ENCODE data around the gene NDST1. TPM values are rescaled to one million over a fixed set of nuclear protein-coding genes. Genes with fewer than 3 reads are reported as not detected.

The NDST1 gene
- total RNA-seq, 2 experiments from 2014 or later: 1.1 to 1.6 TPM

DNA sequence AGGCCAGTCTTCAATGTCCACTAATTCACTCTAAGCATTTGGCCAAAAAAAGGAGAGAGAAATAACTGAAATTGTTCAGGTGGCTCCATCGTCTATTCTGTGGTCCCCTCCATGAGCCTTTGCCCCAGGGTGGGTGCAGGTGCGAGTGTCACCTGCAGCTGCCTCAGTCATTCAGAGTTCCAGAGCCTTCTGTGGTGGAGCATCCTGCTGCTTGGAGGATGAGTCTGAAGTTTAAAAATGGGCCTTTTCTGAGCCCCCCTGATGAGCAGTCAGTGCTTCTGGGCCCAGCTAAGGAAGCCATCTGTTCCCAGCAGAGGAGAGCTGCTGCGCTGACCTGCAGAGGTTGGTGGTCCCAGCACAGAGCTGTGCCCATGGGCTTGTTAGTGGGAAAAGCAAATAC is 48.2 kb downstream of the NDST1 start:
- Histone ChIP-seq H3K9me3 (ENCODE audit: control insufficient read depth in 1 of 2, insufficient read depth in 1 of 2, low read length in 2 of 2) (no peaks in the 10 kb centered on the region), H3K27ac (ENCODE audit: low read depth in 1 of 2, low read length in 2 of 2) (no peak overlapping the region), H3K36me3 (ENCODE audit: insufficient read depth, low read length) (no peaks in the 10 kb centered on the region), H3K4me1 (ENCODE audit: insufficient read depth, low read length) (no peaks in the 10 kb centered on the region), H3K4me3 (ENCODE audit: low read length) (no peak overlapping the region), H3K27me3 (ENCODE audit: control insufficient read depth in 1 of 2, insufficient read depth in 2 of 2, low read length in 2 of 2) (no peaks in the 10 kb centered on the region)
- ChIA-PET POLR2A (no interaction called here), CTCF (no interaction called here)
- H3K9me3 Mint-ChIP-seq: no peaks in the 10 kb centered on the region
- TF ChIP-seq, protein P1, sequence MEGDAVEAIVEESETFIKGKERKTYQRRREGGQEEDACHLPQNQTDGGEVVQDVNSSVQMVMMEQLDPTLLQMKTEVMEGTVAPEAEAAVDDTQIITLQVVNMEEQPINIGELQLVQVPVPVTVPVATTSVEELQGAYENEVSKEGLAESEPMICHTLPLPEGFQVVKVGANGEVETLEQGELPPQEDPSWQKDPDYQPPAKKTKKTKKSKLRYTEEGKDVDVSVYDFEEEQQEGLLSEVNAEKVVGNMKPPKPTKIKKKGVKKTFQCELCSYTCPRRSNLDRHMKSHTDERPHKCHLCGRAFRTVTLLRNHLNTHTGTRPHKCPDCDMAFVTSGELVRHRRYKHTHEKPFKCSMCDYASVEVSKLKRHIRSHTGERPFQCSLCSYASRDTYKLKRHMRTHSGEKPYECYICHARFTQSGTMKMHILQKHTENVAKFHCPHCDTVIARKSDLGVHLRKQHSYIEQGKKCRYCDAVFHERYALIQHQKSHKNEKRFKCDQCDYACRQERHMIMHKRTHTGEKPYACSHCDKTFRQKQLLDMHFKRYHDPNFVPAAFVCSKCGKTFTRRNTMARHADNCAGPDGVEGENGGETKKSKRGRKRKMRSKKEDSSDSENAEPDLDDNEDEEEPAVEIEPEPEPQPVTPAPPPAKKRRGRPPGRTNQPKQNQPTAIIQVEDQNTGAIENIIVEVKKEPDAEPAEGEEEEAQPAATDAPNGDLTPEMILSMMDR (IDR thresholded peaks at IDR 0.05): no peak
- H3K4me3 Mint-ChIP-seq: no peak overlapping the region
- no peak for DNase-seq
- no peaks in the 10 kb centered on the region for H3K27me3 Mint-ChIP-seq
- H3K27ac Mint-ChIP-seq: no peak overlapping the region
- H3K36me3 Mint-ChIP-seq (ENCODE audit: low read depth): no peaks in the 10 kb centered on the region
- no peak for ATAC-seq (ENCODE audit: poor library complexity)
- H3K4me1 Mint-ChIP-seq (ENCODE audit: low read depth): no peaks in the 10 kb centered on the region
- intact Hi-C loops (cut with DNase I, micrococcal nuclease): loop anchor here in 1 of 2 experiments (10.0 kb wide), 1 partner anchor 559 kb away; no protein-coding TSS in a partner anchor

DNA sequence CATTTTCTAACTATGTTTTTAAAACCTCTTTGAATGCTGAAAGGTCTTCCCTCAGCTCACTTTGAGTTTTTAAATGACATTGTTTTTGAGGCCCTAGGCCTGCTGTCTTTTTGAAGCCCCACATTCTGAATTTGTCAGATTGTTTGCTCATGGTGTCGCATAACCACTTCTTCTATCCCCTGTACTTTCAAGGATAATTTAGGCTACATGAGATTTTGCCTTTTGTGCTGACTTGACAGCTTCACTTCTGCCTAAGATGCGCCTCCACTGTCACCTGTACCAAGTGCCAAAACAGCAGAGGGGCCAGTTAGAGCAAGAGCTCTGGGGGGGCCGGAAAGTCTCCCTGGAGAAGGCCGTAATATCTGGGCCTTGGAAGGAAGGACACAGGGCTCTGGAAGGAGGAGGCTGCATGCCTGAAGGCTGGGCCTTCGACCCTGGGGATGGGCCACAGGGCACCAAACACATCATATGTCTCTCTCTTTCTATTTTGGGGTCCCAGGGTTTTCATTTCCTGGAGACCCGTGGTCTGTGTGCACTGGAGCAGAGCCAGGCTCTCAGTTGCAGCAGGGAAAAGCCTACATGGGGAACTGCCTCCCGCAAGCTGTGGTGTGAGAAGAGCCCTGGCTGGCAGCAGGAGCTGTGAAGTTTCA is 49.1 kb downstream of the NDST1 start:
- Histone ChIP-seq H3K4me1 (ENCODE audit: insufficient read depth, low read length) (no peaks in the 10 kb centered on the region), H3K9me3 (ENCODE audit: control insufficient read depth in 1 of 2, insufficient read depth in 1 of 2, low read length in 2 of 2) (no peaks in the 10 kb centered on the region), H3K4me3 (ENCODE audit: low read length) (no peak overlapping the region), H3K36me3 (ENCODE audit: insufficient read depth, low read length) (no peaks in the 10 kb centered on the region), H3K27ac (ENCODE audit: low read depth in 1 of 2, low read length in 2 of 2) (no peak overlapping the region), H3K27me3 (ENCODE audit: control insufficient read depth in 1 of 2, insufficient read depth in 2 of 2, low read length in 2 of 2) (no peaks in the 10 kb centered on the region)
- CTCF ChIA-PET: no interaction called here
- H3K36me3 Mint-ChIP-seq (ENCODE audit: low read depth): no peaks in the 10 kb centered on the region
- ATAC-seq (ENCODE audit: poor library complexity) (no peak), DNase-seq (no peak)
- POLR2A ChIA-PET: no interaction called here
- no peaks in the 10 kb centered on the region for H3K4me1 Mint-ChIP-seq (ENCODE audit: low read depth)
- intact Hi-C loops (cut with DNase I, micrococcal nuclease): loop anchor here in 1 of 2 experiments (10.0 kb wide), 1 partner anchor 558 kb away; no protein-coding TSS in a partner anchor
- H3K27me3 Mint-ChIP-seq: no peaks in the 10 kb centered on the region
- no peak overlapping the region for H3K4me3 Mint-ChIP-seq
- H3K27ac Mint-ChIP-seq: no peak overlapping the region
- TF ChIP-seq, protein P1 (IDR thresholded peaks at IDR 0.05): no peak
- H3K9me3 Mint-ChIP-seq: no peaks in the 10 kb centered on the region

DNA sequence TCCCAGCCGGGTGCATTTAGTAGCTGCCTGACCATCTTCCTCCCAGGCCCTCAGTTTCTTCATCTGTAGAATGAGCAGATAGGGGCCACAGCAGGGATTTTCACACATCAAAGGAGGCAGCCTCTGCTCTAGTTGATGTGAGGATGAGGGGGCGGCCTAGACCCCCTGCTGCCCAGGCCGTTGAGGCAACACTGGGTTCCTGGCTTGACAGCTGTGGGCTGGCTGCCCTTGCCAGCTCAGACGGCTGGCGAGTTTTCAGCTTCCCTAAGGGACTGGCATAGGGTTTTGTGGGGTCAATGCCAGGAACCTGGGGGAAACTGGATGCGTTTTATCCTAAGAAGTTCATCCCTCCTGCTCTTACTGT is 49.6 kb downstream of the NDST1 start:
- TF ChIP-seq, protein P1 (IDR thresholded peaks at IDR 0.05): no peak
- CTCF ChIA-PET: interaction anchor here (0.6 kb wide), 1 partner anchor 13 kb away, joined by 3 read pairs; no protein-coding TSS in a partner anchor
- no peaks in the 10 kb centered on the region for H3K4me1 Mint-ChIP-seq (ENCODE audit: low read depth)
- H3K4me1 ChIP-seq (ENCODE audit: insufficient read depth, low read length): no peaks in the 10 kb centered on the region
- no peak for ATAC-seq (ENCODE audit: poor library complexity)
- POLR2A ChIA-PET: no interaction called here
- H3K9me3 ChIP-seq (ENCODE audit: control insufficient read depth in 1 of 2, insufficient read depth in 1 of 2, low read length in 2 of 2): no peaks in the 10 kb centered on the region
- H3K27me3 ChIP-seq (ENCODE audit: control insufficient read depth in 1 of 2, insufficient read depth in 2 of 2, low read length in 2 of 2): no peaks in the 10 kb centered on the region
- no peak overlapping the region for H3K27ac Mint-ChIP-seq
- H3K36me3 Mint-ChIP-seq (ENCODE audit: low read depth): no peaks in the 10 kb centered on the region
- H3K27me3 Mint-ChIP-seq: no peaks in the 10 kb centered on the region
- H3K9me3 Mint-ChIP-seq: no peaks in the 10 kb centered on the region
- H3K36me3 ChIP-seq (ENCODE audit: insufficient read depth, low read length): no peaks in the 10 kb centered on the region
- no peak for DNase-seq
- no peak overlapping the region for H3K4me3 Mint-ChIP-seq
- H3K27ac ChIP-seq (ENCODE audit: low read depth in 1 of 2, low read length in 2 of 2): no peak overlapping the region
- intact Hi-C loops (cut with DNase I, micrococcal nuclease): loop anchor here in 1 of 2 experiments (10.0 kb wide), 1 partner anchor 557 kb away; no protein-coding TSS in a partner anchor
- no peak overlapping the region for H3K4me3 ChIP-seq (ENCODE audit: low read length)

Data from CD4-positive, alpha-beta T cell (primary cell).